CD4-positive, alpha-beta T cell treated with Interleukin-17A for 1 hour (primary cell): ENCODE measurements around the gene TESK2.
A peak's percentile ranks its signal among the peaks of the same experiment; 100 is the strongest.

Experiments
- DNase-seq: peaks from one replicate; pipeline ENCODE4 v3.0.0-alpha.2; 2020

Gene TESK2

DNA sequence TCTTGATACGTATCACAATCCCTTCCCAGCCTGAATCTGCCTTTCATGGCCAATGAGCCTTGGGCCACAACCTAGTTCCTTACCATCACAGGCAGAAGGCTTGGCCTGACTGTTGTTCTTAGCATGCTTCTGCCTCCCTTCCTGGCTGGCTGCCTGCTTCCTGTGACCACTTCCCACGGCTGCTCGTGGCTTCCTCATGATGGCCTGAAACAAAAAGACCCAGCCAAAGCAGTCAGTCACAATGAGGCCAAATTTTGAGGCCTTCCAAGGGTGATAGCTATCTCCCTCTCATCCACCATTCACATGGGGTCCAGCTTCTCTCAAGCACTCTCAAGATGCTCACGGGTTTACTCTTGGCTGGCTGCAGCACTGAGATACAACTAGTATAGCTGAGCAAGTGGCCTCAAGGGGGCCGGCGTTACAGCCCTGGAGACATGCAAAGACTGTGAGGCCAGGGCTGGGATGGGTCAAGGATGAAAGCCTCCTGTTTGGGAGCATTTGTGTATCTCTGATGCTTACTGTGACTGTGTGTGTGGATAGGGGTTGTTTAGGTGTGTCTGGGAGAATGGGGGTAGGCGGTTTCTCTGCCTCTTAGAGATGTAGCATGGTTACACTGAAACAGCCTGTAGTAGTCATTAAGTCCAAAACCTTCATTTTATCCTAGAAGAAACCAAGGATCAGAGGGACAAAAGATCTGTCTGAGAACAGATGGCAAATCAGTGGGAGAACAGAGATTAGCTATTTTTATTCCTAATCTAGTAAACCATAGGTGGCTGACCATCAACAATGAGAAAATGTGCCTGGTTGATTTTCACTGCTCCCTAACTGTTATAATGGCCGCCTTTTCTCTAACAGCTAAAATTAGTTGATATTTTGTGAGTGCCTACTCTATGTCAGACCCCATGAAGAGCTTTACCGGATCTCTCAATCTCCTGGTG is 156.4 kb downstream of the TESK2 start:
- no peak for DNase-seq

GRCh38 chr1:45332346-45332720 is 158.6 kb downstream of the TESK2 start:
- DNase-seq, result no peak

DNA sequence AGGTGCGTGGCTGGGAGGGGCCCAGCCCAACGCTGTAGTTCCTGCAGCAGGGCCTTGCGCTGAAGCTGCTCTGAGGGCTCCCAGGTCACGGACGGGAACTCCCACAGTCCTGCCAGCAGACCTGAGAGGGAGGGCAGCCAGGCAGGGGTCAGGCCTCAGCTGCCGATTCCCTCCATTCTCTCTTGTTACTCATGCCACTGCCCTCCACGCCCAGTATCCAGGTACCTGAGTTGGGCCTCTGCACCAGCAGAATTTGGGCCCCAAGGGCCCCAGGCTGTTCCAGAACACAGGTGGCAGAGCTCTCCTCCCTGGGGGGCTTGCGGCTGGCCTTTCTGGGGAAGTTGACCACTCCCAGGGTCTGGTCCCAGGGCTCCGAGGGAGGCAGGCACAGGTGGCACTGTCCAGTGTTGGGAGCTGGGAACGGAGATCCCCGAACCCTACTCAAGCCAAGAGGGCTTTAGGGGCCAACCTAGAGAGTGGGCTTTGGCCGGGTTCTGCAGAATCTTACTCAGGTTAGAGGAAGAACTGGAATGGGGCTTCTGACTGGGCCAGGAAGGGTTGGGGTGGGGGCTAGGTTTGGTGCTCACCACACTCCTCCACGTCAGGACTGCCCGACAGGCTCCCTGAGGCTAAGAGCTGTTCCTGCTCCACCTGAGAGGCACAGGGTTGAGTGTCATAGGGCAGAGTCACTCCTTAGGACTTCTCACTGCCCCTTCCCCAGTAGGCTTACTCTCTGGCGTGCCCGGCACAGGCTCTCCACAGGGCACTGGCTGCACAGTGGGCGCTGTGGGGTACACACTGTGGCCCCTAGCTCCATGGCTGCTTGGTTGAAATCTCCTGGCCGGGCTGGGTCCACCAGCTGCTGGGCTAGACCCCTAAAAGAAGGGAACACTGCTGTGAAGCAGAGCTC is 159.3 kb downstream of the TESK2 start:
- no peak for DNase-seq

DNA sequence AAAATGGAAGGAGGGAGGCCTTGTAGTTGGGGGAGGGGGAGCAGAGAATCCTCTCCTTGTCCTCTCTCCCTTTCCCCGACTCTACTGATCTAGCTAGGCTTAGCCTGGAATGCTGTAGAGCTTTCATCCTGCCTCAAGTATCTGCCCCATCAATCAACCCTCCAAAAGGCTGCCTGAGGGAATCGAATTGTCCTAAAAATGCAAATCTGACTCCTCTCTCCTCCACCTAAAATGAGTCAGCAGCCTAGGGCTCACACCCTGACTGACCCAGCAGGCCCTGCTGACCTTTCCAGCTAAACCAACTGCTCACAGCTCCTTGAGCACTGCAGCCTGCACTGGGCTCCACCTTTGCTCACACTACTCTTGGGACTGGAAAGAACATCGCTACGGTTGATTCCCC is 161.5 kb downstream of the TESK2 start:
- DNase-seq, result no peak

- no peak for DNase-seq
Measured at GRCh38 chr1:45328680-45329079, 162.3 kb downstream of the TESK2 start.

- DNase-seq, result no peak
Measured at GRCh38 chr1:45327644-45328515, 163.1 kb downstream of the TESK2 start.

DNA sequence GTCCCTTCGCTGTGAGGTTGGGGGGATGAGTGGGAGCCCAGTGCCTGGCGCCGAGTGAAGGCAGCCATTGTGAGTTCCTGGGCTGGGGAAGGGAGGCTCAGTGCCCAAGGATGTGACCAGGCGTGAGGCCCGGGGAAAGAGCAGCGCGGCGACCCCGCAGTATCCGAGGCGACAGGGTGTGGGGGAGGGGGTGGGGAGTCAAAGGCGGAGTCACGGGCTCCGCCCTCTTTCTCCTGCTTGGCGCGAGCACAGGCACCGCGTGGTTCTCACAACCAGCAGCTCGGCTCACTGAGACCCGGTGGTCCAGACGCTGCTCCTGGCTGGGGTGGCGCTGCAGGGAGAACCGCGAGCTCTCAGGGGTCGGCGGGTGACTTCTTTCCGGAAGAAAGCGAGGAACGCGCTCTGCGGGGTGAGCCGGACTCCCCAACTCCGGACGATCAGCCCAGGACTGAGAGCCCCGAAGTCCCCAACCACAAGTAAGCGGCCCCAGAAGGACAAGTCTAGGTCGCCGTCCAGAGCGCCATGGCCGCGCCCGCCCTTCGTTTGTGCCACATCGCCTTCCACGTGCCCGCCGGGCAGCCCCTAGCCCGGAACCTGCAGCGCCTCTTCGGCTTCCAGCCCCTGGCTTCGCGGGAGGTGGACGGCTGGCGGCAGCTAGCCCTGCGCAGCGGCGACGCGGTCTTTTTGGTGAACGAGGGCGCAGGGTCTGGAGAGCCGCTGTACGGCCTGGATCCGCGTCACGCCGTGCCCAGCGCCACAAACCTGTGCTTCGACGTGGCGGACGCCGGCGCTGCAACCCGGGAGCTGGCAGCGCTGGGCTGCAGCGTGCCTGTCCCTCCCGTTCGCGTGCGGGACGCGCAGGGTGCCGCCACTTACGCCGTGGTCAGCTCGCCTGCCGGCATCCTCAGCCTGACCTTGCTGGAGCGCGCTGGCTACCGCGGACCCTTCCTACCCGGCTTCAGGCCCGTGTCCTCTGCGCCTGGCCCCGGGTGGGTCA is 164.0 kb downstream of the TESK2 start, which contains the start of gene HPDL:
TSS of gene HPDL (plus strand) at position 269 of the 997 bp plus-strand sequence. CDS start at position 523, 254 bp downstream.
- DNase-seq, result peak; percentile 59

GRCh38 chr1:45325851-45326506 is 165.0 kb downstream of the TESK2 start:
- no peak for DNase-seq

DNA sequence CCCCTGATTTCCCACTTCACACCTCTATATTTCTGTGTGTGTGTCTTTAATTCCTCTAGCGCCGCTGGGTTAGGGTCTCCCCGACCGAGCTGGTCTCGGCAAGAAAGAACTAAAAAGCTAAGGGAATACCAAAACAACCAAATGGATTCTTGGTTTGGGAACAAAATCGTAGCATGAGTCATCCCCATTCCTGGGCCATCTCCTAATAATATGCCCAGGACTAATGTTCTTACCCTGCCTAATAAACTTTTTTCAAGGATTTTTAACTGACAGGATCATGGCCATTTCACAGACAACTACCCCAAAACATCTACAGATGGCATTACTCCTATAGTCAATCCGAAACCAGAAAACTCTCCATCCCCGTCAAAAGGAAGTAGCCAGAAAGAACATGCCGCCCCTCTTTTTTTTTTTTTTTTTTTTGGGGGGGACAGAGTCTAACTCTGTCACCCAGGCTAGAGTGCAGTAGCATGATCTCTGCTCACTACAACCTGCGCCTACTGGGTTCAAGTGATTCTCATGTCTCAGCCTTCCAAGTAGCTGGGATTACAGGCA is 168.4 kb downstream of the TESK2 start:
- DNase-seq, result no peak

- DNase-seq, result no peak
Measured at GRCh38 chr1:45321444-45321843, 169.5 kb downstream of the TESK2 start.

- no peak for DNase-seq
Measured at GRCh38 chr1:45319761-45320160, 171.2 kb downstream of the TESK2 start.

DNA sequence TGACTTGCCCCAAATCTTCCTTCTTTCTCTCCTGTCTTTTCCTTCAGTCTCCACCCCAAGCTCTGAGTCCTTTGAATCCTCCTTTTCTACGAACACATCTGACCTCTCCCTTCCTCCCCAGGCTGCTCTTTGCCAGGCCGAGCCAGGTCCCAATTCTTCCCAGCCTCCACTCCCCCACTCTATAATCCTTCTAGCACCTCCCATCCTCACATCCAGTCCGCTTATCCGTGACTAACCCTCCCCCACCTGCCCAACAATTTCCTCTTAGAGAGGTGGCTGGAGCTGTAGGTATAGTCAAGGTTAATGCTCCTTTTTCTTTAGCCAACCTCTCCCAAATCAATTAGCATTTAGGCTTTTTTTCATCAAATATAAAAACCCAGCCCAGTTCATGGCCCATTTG is 173.8 kb downstream of the TESK2 start:
- no peak for DNase-seq

DNA sequence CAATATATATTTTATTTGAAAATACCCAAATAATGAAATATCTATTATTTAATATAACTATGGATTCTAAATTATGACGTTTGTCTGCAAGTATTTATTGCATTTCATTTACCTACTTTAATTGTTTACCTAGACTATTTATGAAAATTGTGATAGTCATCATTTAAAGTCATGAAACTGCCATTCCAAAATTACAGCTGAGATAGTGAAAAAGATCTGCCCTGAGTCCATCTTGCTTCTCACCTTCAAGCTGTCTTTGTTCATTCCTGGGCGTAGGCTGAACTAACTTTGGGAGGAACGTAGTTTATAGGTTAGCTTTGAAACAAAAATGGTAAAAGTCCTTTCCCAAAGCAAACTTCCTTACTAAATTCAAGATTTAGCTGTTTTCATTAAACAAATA is 176.7 kb downstream of the TESK2 start:
- DNase-seq, result no peak

GRCh38 chr1:45306905-45307304 is 184.1 kb downstream of the TESK2 start:
- no peak for DNase-seq

DNA sequence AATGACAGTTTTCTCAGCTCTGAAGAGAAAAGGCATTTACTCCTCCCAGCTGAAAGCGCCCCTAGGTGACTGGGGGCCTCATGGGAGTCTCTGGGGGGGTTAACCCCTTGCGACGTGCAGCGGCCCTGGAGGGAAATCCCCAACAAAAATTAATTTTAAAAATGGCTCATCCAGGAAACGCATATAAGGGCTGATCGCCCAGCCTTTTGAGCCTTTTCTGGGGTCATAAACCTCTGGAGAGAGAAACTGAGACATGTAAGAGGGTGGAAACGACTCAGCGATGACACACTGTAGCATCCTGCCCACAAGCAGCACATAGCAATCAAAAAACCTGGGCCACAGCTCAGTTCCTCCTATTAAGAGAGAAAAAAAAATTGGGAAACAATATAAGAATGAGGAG is 184.6 kb downstream of the TESK2 start:
- no peak for DNase-seq

DNA sequence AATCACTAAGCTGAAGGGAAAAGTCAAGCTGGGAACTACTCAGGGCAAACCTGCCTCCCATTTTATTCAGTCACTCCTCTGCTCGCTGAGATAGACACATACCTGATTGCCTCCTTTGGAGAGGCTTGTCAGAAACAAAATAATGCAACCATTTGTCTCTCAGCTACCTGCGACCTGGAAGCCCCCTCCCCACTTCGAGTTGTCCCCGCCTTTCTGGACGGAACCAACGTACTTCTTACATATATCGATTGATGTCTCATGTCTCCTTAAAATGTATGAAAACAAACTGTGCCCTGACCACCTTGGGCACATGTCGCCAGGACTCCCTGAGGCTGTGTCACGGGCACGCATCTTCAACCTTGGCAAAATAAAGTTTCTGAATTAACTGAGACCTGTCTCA is 185.7 kb downstream of the TESK2 start:
- DNase-seq, result no peak

- DNase-seq, result peak; percentile 0
Measured at GRCh38 chr1:45304311-45305081, 186.5 kb downstream of the TESK2 start.

GRCh38 chr1:45303520-45304310 is 187.2 kb downstream of the TESK2 start:
- peak; percentile 99 for DNase-seq
